ENCODE measurements around the gene LAMTOR2. TPM values are rescaled to one million over a fixed set of nuclear protein-coding genes. Genes with fewer than 3 reads are reported as not detected.

LAMTOR2 gene
- total and polyA plus RNA-seq, 2 of the 8 experiments (the other 6 are each of a cell fraction or from before 2014, with no cell fraction given) = 54.7 to 122 TPM

DNA sequence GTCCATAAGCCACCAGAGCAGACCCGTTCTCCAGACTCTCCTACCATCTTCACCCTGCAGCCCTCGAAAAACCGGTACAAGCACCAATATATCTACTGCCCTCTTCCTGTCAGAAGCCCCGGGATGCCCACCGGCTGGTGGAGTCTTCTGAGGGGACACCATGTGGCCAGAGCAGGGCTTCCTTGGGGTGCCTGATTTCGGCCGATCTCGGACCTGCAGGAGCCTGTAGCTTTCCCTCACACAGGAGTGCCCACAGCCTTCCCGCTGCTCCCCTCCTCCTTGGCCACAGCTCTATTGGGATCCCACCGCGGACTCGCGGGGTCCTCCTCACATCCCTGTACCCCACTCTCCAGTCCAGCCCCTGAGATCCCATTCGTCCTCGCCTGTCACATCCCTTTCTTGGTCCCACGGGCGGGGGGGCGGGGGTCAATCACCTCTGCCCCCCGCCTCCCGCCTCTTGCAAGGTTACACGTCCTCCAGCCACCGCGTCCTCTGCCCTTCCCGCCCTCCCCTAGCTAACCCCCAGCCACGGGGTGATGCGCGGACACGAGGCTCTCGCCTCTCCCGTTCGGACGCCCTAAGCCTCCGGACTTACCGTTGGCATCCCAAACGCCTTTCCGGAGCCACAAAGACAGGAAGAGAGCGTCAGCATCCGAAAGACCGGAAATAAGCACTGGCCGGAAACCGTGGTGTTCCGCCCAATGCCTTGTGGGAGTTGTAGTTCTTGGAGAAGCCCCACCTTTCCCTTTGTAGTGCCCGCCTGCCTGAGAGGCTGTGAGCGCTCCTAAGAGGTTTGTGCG, 34.1 kb upstream of the LAMTOR2 start, which contains the start of gene SSR2 (continued):
- peak; percentile 55; the same call in 1 of the 2 replicates for TF ChIP-seq PHF8 (conservative IDR thresholded peaks at IDR 0.05; ENCODE audit: low read depth, low read length)
- no peak for TF ChIP-seq RFX5 (IDR thresholded peaks at IDR 0.05; ENCODE audit: borderline replicate concordance, low read depth, low read length)
- peak; percentile 93 for TF ChIP-seq SAP30 (IDR thresholded peaks at IDR 0.05; ENCODE audit: insufficient read depth, insufficient replicate concordance, low read length)
- TF ChIP-seq GABPA (IDR thresholded peaks at IDR 0.05; ENCODE audit: borderline replicate concordance, insufficient read depth, low read length) = peak; percentile 97
- TF ChIP-seq, protein P1, sequence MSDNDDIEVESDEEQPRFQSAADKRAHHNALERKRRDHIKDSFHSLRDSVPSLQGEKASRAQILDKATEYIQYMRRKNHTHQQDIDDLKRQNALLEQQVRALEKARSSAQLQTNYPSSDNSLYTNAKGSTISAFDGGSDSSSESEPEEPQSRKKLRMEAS (IDR thresholded peaks at IDR 0.05) = peak; percentile 51; the same call in 1 of the 2 replicates
